Testis (tissue), 2 donors: ENCODE results near the gene SMIM11.

Experiments
- CTCF ChIP-seq, 3 experiments: fragments of 450-650 bp in 2 of 3; fragments of 200-600 bp in 1 of 3; sonication (generic) in 1 of 3; IDR thresholded peaks; one replicate each; pipeline ENCODE4 v1.5.1; 2016 to 2019; ENCODE audit warnings: antibody characterized with exemption in 3 of 3, mild to moderate bottlenecking in 2 of 3, moderate library complexity in 1 of 3
- POLR2A ChIP-seq: fragments of 450-650 bp; IDR thresholded peaks from one replicate; pipeline ENCODE4 v1.6.1; 2017; ENCODE audit warnings: antibody characterized with exemption, mild to moderate bottlenecking, moderate library complexity

- TF ChIP-seq CTCF (IDR thresholded peaks at IDR 0.05) = no peak
- no peak for TF ChIP-seq POLR2A
Observed at GRCh38 chr21:34365809-34366208, 9.5 kb upstream of the SMIM11 start.
